ENCODE data around the gene PRDM16.

PRDM16 gene

GRCh38 chr1:3433596-3434320 is 364.8 kb downstream of the PRDM16 start:
- H3K27ac ChIP-seq = no peak overlapping the region

GRCh38 chr1:3434406-3435110 is 365.6 kb downstream of the PRDM16 start:
- TF ChIP-seq ZFX (IDR thresholded peaks at IDR 0.05) (no peak), CTCF (conservative IDR thresholded peaks at IDR 0.05) (no peak)

More at GRCh38 chr1:3433596-3434320, 364.8 kb downstream of the PRDM16 start:
- no peak for TF ChIP-seq ZFX (IDR thresholded peaks at IDR 0.05)
- no peak for TF ChIP-seq CTCF (conservative IDR thresholded peaks at IDR 0.05)

DNA sequence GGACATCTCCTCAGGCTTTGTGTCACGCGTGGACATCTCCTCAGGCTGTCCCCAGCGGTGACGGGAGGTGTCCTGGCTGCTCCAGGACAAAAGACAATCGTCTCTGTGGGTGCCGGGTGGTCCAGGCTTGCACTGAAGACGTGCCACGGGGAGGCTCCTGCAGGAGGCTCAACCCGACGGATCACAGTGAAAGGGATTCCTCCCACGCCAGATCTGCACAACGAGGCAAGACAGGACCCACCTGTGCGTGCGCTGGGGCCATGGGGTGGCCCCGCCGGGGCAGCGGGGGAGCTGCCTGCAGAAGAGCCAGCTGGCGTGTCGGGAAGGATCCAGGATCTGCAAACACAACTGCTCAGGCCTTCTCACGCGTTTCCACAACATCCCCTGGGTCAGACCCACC is 366.7 kb downstream of the PRDM16 start:
- H3K27ac ChIP-seq = no peak overlapping the region
- TF ChIP-seq CTCF (conservative IDR thresholded peaks at IDR 0.05) (no peak), ZFX (IDR thresholded peaks at IDR 0.05) (no peak)

More at GRCh38 chr1:3434406-3435110, 365.6 kb downstream of the PRDM16 start:
- no peak overlapping the region for H3K27ac ChIP-seq

- no peak overlapping the region for H3K27ac ChIP-seq
- TF ChIP-seq ZFX (IDR thresholded peaks at IDR 0.05) (no peak), CTCF (conservative IDR thresholded peaks at IDR 0.05) (no peak)
Observed at GRCh38 chr1:3436451-3436850, 367.4 kb downstream of the PRDM16 start.

GRCh38 chr1:3436901-3437300 is 367.9 kb downstream of the PRDM16 start:
- H3K27ac ChIP-seq = no peak overlapping the region
- TF ChIP-seq CTCF (conservative IDR thresholded peaks at IDR 0.05) (no peak), ZFX (IDR thresholded peaks at IDR 0.05) (no peak)

- no peak overlapping the region for H3K27ac ChIP-seq
- TF ChIP-seq CTCF (conservative IDR thresholded peaks at IDR 0.05) (no peak), ZFX (IDR thresholded peaks at IDR 0.05) (no peak)
Observed at GRCh38 chr1:3438661-3439180, 369.7 kb downstream of the PRDM16 start.

Measured in C4-2B (cell line).